Prostate gland (tissue), 2 donors: Measurements from ENCODE around the gene DCC. TPM values are rescaled to one million over a fixed set of nuclear protein-coding genes. Genes with fewer than 3 reads are reported as not detected.

Experiments used
- DNase-seq: peaks from one replicate; pipeline ENCODE4 v3.0.0-alpha.2; 2019; ENCODE audit warnings: low spot score
- H3K27ac ChIP-seq, 2 donors: fragments of 200-600 bp; sonication (generic); 2 replicates each; pipeline ENCODE4 v1.5.1; 2017 to 2019
- H3K27me3 ChIP-seq: fragments of 200-600 bp; sonication (generic); replicated peaks from 2 replicates; pipeline ENCODE4 v1.5.1; 2019; ENCODE audit not compliant: insufficient read depth
- H3K36me3 ChIP-seq, 2 donors: fragments of 200-600 bp; sonication (generic); 1 replicate in 1 of 2; 2 replicates in 1 of 2; pipeline versions ENCODE4 v1.5.1 to v1.8.1; 2017 to 2019
- H3K4me1 ChIP-seq: fragments of 200-600 bp; sonication (generic); replicated peaks from 2 replicates; pipeline ENCODE4 v1.5.1; 2019
- H3K4me3 ChIP-seq, 2 donors: fragments of 200-600 bp; sonication (generic); 2 replicates each; pipeline ENCODE4 v1.5.1; 2017 to 2019
- H3K9me3 ChIP-seq: fragments of 200-600 bp; sonication (generic); 2 replicates; pipeline ENCODE4 v1.5.1; 2017
- POLR2A ChIP-seq: fragments of 450-650 bp; IDR thresholded peaks from one replicate; pipeline ENCODE4 v1.6.1; 2016; ENCODE audit warnings: antibody characterized with exemption, mild to moderate bottlenecking
- POLR2AphosphoS5 ChIP-seq: sonication (generic); formaldehyde crosslinking; IDR thresholded peaks from one replicate; pipeline ENCODE4 v1.6.1; 2017; ENCODE audit warnings: antibody characterized with exemption
- whole genome bisulfite sequencing: methylation state at CpG from one replicate; pipeline ENCODE4 v1.1.5; 2018; 5-methylcytosine and 5-hydroxymethylcytosine counted together
- intact Hi-C: fragments of 100-400 bp; cut with DNase I; formaldehyde crosslinking; loops from one replicate; pipeline ENCODE4 v1.14.2; 2022
- total RNA-seq, 2 donors: library from RNA; depleted of rRNA; stranded (reverse); fragments of >200 nt; gene quantifications; one replicate each; pipeline ENCODE4 v1.1.0, GENCODE V29; 2016
- TF ChIP-seq, protein P1 (sequence below), 4 experiments: fragments of 200-600 bp in 2 of 4; fragments of 450-650 bp in 2 of 4; sonication (generic) in 2 of 4; IDR thresholded peaks; 1 replicate in 3 of 4; 2 replicates in 1 of 4; pipeline ENCODE4 v1.5.1; 2016 to 2019; ENCODE audit warnings: antibody characterized with exemption in 4 of 4, mild to moderate bottlenecking in 2 of 4, moderate library complexity in 2 of 4

Gene DCC
- total RNA-seq, 2 donors from 2014 or later, result 0.55 to 3.7 TPM

DNA sequence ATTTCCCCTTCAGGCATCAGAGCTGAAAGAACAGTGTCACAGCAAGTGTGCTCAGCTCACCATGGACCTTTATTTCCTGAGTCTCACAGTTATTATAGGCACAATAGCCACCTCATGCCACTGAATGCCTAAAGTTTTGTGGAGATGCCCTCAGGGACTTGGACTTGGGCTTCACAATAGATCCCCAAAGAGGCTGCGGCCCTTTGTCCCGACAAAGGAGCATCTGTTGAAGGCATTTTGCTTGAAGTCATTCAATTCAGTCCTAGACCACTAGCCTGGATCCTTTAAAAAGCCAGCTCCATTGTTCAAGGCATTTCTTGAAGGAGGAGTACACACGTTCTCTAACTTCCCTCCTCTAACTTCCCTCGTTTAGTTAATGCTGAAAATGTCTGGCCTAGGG is 125.4 kb downstream of the DCC start:
- no peak overlapping the region for H3K4me3 ChIP-seq
- intact Hi-C loops, result no loop called here
- no peaks in the 10 kb centered on the region for H3K27me3 ChIP-seq

DNA sequence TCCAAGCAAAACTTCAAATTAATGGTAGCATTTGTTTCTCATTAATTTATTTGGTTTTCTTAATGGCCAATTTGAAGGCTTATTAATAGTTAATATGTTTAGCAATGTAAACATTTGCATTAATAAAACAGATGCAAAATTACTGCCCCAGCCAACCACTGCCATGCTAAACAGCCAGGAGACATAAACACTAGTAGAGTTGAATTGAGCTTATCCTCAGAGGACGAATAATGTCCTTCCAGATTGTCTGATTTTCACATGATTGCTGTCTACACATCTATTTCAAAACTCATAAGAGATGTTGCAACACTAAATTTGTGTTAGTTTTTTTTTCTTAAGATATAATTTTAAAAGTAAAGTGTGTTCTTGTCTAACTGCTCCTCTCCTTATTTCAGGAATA is 128.5 kb downstream of the DCC start:
- intact Hi-C loops, result no loop called here
- no peaks in the 10 kb centered on the region for H3K36me3 ChIP-seq
- no peak overlapping the region for H3K27ac ChIP-seq
- TF ChIP-seq POLR2A (no peak), POLR2AphosphoS5 (no peak)
- TF ChIP-seq, protein P1, sequence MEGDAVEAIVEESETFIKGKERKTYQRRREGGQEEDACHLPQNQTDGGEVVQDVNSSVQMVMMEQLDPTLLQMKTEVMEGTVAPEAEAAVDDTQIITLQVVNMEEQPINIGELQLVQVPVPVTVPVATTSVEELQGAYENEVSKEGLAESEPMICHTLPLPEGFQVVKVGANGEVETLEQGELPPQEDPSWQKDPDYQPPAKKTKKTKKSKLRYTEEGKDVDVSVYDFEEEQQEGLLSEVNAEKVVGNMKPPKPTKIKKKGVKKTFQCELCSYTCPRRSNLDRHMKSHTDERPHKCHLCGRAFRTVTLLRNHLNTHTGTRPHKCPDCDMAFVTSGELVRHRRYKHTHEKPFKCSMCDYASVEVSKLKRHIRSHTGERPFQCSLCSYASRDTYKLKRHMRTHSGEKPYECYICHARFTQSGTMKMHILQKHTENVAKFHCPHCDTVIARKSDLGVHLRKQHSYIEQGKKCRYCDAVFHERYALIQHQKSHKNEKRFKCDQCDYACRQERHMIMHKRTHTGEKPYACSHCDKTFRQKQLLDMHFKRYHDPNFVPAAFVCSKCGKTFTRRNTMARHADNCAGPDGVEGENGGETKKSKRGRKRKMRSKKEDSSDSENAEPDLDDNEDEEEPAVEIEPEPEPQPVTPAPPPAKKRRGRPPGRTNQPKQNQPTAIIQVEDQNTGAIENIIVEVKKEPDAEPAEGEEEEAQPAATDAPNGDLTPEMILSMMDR (IDR thresholded peaks at IDR 0.05), result no peak
- H3K4me1 ChIP-seq, result no peaks in the 10 kb centered on the region
- 79% methylated on average over 1 of the region's 1 CpG for WGBS
- DNase-seq, result no peak
- H3K27me3 ChIP-seq, result no peaks in the 10 kb centered on the region
- no peak overlapping the region for H3K4me3 ChIP-seq
- no peaks in the 10 kb centered on the region for H3K9me3 ChIP-seq

More for the DNA sequence above, 125.4 kb downstream of the DCC start:
- Histone ChIP-seq H3K9me3 (no peaks in the 10 kb centered on the region), H3K4me1 (no peaks in the 10 kb centered on the region), H3K27ac (no peak overlapping the region), H3K36me3 (no peaks in the 10 kb centered on the region)
- no peak for DNase-seq
- TF ChIP-seq POLR2AphosphoS5 (no peak), POLR2A (no peak)
- TF ChIP-seq, protein P1 (IDR thresholded peaks at IDR 0.05), result no peak
- WGBS, result 75% methylated on average over 4 of the region's 4 CpGs

DNA sequence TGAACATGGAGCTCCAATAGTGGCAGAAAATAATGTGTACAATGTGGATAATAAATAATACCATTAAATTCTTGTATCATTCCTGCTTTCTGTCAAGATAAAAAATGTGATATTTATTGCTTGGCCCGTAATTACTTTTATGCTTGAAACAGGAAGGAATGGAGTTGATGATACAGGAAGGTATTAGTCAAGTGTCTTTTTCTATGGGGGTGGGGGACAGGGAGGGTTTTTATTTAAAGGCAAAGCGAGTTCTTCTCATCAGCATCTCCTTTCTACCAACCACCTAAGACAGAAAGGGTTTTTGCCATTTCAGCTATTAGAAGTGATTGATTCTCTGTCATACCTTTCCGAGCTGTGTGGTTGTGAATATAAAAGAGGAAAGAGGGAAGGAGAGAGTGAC is 135.3 kb downstream of the DCC start:
- H3K9me3 ChIP-seq, result no peaks in the 10 kb centered on the region
- intact Hi-C loops, result no loop called here
- no peak overlapping the region for H3K4me3 ChIP-seq
- no peak overlapping the region for H3K27ac ChIP-seq
- DNase-seq, result no peak
- H3K4me1 ChIP-seq, result no peaks in the 10 kb centered on the region
- WGBS, result 74% methylated on average over 3 of the region's 3 CpGs
- TF ChIP-seq POLR2A, result no peak
- H3K36me3 ChIP-seq, result no peaks in the 10 kb centered on the region
- H3K27me3 ChIP-seq, result no peaks in the 10 kb centered on the region

DNA sequence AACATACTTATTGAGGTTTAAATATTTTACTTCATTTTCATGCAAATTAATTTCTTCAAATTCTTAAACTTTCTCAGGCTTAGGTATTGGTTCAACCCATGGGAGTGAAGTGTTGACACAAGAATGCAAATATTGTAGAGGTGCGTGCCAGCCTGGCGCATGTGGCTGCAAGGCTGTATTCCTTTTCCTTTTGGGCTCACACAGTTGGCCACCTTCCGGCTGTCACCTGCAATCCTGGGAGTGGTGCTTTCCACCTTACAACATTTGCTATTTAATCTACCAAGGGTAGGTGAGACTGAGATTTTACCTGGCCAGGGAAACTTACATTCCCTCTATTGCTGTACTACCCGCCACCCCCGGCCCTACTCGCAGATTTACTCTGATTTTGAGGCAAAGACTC is 141.1 kb downstream of the DCC start:
- intact Hi-C loops, result no loop called here
- DNase-seq, result no peak
- TF ChIP-seq, protein P1 (IDR thresholded peaks at IDR 0.05), result no peak
- TF ChIP-seq POLR2A, result no peak
- TF ChIP-seq POLR2AphosphoS5, result no peak
- Histone ChIP-seq H3K4me3 (no peak overlapping the region), H3K4me1 (no peaks in the 10 kb centered on the region), H3K36me3 (no peaks in the 10 kb centered on the region), H3K27me3 (no peaks in the 10 kb centered on the region), H3K27ac (no peak overlapping the region), H3K9me3 (no peaks in the 10 kb centered on the region)
- WGBS, result 73% methylated on average over 6 of the region's 6 CpGs

DNA sequence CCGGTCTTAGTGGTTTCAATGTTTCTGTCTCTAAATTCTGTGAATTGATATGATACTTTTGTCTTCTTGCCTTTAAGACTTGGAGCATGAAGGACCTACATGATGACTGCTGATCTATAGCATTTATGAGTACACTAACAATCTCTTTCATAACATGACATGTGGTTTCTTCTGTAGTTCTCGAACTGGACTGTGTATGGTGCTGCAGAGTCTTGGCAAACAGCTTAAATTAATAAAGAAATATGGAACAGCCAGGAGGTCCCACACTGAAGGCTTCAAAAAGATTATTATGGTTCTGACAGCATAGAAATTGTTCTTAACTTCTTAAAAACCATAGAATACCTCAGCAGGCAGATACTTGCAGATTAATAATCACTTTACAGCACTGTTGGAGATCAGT is 145.0 kb downstream of the DCC start:
- 85% methylated on average over 2 of the region's 2 CpGs for WGBS
- no peak overlapping the region for H3K27ac ChIP-seq
- H3K27me3 ChIP-seq, result no peaks in the 10 kb centered on the region
- H3K4me3 ChIP-seq, result no peak overlapping the region
- H3K36me3 ChIP-seq, result no peaks in the 10 kb centered on the region
- no peaks in the 10 kb centered on the region for H3K4me1 ChIP-seq
- TF ChIP-seq POLR2AphosphoS5, result no peak
- TF ChIP-seq, protein P1 (IDR thresholded peaks at IDR 0.05), result no peak
- no peak for TF ChIP-seq POLR2A
- no peaks in the 10 kb centered on the region for H3K9me3 ChIP-seq
- DNase-seq, result no peak
- intact Hi-C loops, result no loop called here
